A549 treated with AZD9567 at 1 μM for 4 hours (cell line): ENCODE measurements around the gene SKIDA1. TPM values are rescaled to one million over a fixed set of nuclear protein-coding genes. Genes with fewer than 3 reads are reported as not detected.

Experiments used
- total RNA-seq: library from RNA; stranded (reverse); fragments of 200-300 nt; extraction: Qiagen RNA extraction; gene quantifications from 5 replicates; pipeline ENCODE4 v1.2.3, GENCODE V29; 2022; ENCODE audit not compliant: insufficient read depth

The SKIDA1 gene
- 0.87 to 1.2 TPM (median 0.99 TPM) in 5 replicates for total RNA-seq

GRCh38 chr10:21525367-21526187 lies at the start of gene SKIDA1:
Gene SKIDA1 (minus strand): TSS chr10:21525682. CDS start chr10:21517822, 7,860 bp downstream.

GRCh38 chr10:21533467-21534279 lies 8.2 kb upstream of the SKIDA1 start, which contains the start of gene MLLT10:
Gene MLLT10 (plus strand): TSS chr10:21534232. CDS start chr10:21534645, 413 bp downstream.

Other genes with a start within 250 kb of the SKIDA1 start
- gene MLLT10, start 8.6 kb upstream of the SKIDA1 start, total RNA-seq: 21.6 to 32.2 TPM (median 29.5 TPM) in 5 replicates